Measurements from ENCODE around the gene SLC35G2.
"Not testable (repeated sequence)": the region's sequence is repeated elsewhere in the genome, so short reads cannot be mapped to it uniquely, and the experiment has no call there.

Gene SLC35G2

GRCh38 chr3:136818769-136819391 is at the start of gene SLC35G2:
TSS of gene SLC35G2 (plus strand) at chr3:136819126. CDS start at chr3:136854461, 35,335 bp downstream.
- in situ Hi-C loops (cut with MboI; ENCODE audit: low pct_unique_long_range_greater_than_20kb, low sequenced_read_pairs), result no loop called here
- peak; percentile 91 for DNase-seq

GRCh38 chr3:136772709-136773108 is 46.2 kb upstream of the SLC35G2 start:
- in situ Hi-C loops (cut with MboI; ENCODE audit: low pct_unique_long_range_greater_than_20kb, low sequenced_read_pairs), result loop anchor here (25.0 kb wide), 1 partner anchor 215 kb away; no protein-coding TSS in a partner anchor
- DNase-seq, result no peak

- no peak for DNase-seq
- in situ Hi-C loops (cut with MboI; ENCODE audit: low pct_unique_long_range_greater_than_20kb, low sequenced_read_pairs), result no loop called here
These were observed 40.1 kb upstream of the SLC35G2 start for GRCh38 chr3:136778865-136779264.

- no peak for DNase-seq
- in situ Hi-C loops (cut with MboI; ENCODE audit: low pct_unique_long_range_greater_than_20kb, low sequenced_read_pairs), result no loop called here
These were observed 38.2 kb upstream of the SLC35G2 start for GRCh38 chr3:136780741-136781140.

- in situ Hi-C loops (cut with MboI; ENCODE audit: low pct_unique_long_range_greater_than_20kb, low sequenced_read_pairs), result no loop called here
- no peak for DNase-seq
These were observed 35.2 kb upstream of the SLC35G2 start for GRCh38 chr3:136783708-136784191.

GRCh38 chr3:136787349-136787748 is 31.6 kb upstream of the SLC35G2 start:
- in situ Hi-C loops (cut with MboI; ENCODE audit: low pct_unique_long_range_greater_than_20kb, low sequenced_read_pairs), result no loop called here
- no peak for DNase-seq

GRCh38 chr3:136788154-136788553 is 30.8 kb upstream of the SLC35G2 start:
- in situ Hi-C loops (cut with MboI; ENCODE audit: low pct_unique_long_range_greater_than_20kb, low sequenced_read_pairs), result no loop called here
- no peak for DNase-seq

GRCh38 chr3:136789976-136790375 is 28.9 kb upstream of the SLC35G2 start:
- no peak for DNase-seq
- in situ Hi-C loops (cut with MboI; ENCODE audit: low pct_unique_long_range_greater_than_20kb, low sequenced_read_pairs), result no loop called here

GRCh38 chr3:136790786-136791185 is 28.1 kb upstream of the SLC35G2 start:
- no peak for DNase-seq
- in situ Hi-C loops (cut with MboI; ENCODE audit: low pct_unique_long_range_greater_than_20kb, low sequenced_read_pairs), result no loop called here

- in situ Hi-C loops (cut with MboI; ENCODE audit: low pct_unique_long_range_greater_than_20kb, low sequenced_read_pairs), result no loop called here
- DNase-seq, result peak; percentile 51
These were observed 26.2 kb upstream of the SLC35G2 start for GRCh38 chr3:136792556-136793330.

- in situ Hi-C loops (cut with MboI; ENCODE audit: low pct_unique_long_range_greater_than_20kb, low sequenced_read_pairs); DNase-seq: not testable (repeated sequence)
These were observed 17.8 kb upstream of the SLC35G2 start for GRCh38 chr3:136801146-136801545.

- in situ Hi-C loops (cut with MboI; ENCODE audit: low pct_unique_long_range_greater_than_20kb, low sequenced_read_pairs), result no loop called here
- DNase-seq, result peak; percentile 50
These were observed 16.4 kb upstream of the SLC35G2 start for GRCh38 chr3:136802481-136802996.

- no peak for DNase-seq
These were observed 14.8 kb upstream of the SLC35G2 start for GRCh38 chr3:136804141-136804540.

GRCh38 chr3:136804813-136805212 is 14.1 kb upstream of the SLC35G2 start:
- in situ Hi-C loops (cut with MboI; ENCODE audit: low pct_unique_long_range_greater_than_20kb, low sequenced_read_pairs), result no loop called here
- no peak for DNase-seq

More at GRCh38 chr3:136804141-136804540, 14.8 kb upstream of the SLC35G2 start:
- in situ Hi-C loops (cut with MboI; ENCODE audit: low pct_unique_long_range_greater_than_20kb, low sequenced_read_pairs), result no loop called here

- in situ Hi-C loops (cut with MboI; ENCODE audit: low pct_unique_long_range_greater_than_20kb, low sequenced_read_pairs), result no loop called here
- no peak for DNase-seq
These were observed 13.1 kb upstream of the SLC35G2 start for GRCh38 chr3:136805795-136806194.

GRCh38 chr3:136811701-136812100 is 7.2 kb upstream of the SLC35G2 start:
- DNase-seq, result no peak
- in situ Hi-C loops (cut with MboI; ENCODE audit: low pct_unique_long_range_greater_than_20kb, low sequenced_read_pairs), result no loop called here

- DNase-seq, result no peak
- in situ Hi-C loops (cut with MboI; ENCODE audit: low pct_unique_long_range_greater_than_20kb, low sequenced_read_pairs), result no loop called here
These were observed 1.5 kb upstream of the SLC35G2 start for GRCh38 chr3:136817448-136817847.

- DNase-seq, result peak; percentile 76
- in situ Hi-C loops (cut with MboI; ENCODE audit: low pct_unique_long_range_greater_than_20kb, low sequenced_read_pairs), result no loop called here
These were observed 646 bp upstream of the SLC35G2 start for GRCh38 chr3:136818191-136818768.

GRCh38 chr3:136819392-136819730 is 435 bp downstream of the SLC35G2 start:
- peak; percentile 53 for DNase-seq
- in situ Hi-C loops (cut with MboI; ENCODE audit: low pct_unique_long_range_greater_than_20kb, low sequenced_read_pairs), result no loop called here

All from KBM-7 (cell line).